ENCODE measurements around the gene CYP2B6.
"Not testable (repeated sequence)": the region's sequence is repeated elsewhere in the genome, so short reads cannot be mapped to it uniquely, and the experiment has no call there.

DNA sequence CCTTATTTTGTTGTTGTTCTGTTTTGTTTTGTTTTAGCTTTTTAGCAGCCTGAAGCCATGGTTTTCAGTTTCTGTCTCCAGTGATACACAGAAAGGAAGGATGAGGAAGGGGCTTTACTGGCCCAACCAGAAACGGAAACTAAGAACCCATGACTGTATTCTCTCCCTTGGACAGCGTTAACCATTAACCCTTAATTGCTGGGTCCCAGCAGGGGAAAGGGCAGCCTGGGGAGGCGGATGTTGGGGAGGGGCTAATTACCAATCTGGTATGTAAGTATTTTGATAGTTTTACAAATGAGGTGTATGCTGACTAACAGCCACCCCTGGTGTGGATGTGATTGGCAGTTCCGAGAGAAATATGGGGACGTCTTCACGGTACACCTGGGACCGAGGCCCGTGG, 12.6 kb downstream of the CYP2B6 start:
- TF ChIP-seq EZH2phosphoT487 (IDR thresholded peaks at IDR 0.05; ENCODE audit: low read length); EZH2 (optimal IDR thresholded peaks at IDR 0.05; ENCODE audit: low read depth, low read length): not testable (repeated sequence)
- TF ChIP-seq, protein P1, sequence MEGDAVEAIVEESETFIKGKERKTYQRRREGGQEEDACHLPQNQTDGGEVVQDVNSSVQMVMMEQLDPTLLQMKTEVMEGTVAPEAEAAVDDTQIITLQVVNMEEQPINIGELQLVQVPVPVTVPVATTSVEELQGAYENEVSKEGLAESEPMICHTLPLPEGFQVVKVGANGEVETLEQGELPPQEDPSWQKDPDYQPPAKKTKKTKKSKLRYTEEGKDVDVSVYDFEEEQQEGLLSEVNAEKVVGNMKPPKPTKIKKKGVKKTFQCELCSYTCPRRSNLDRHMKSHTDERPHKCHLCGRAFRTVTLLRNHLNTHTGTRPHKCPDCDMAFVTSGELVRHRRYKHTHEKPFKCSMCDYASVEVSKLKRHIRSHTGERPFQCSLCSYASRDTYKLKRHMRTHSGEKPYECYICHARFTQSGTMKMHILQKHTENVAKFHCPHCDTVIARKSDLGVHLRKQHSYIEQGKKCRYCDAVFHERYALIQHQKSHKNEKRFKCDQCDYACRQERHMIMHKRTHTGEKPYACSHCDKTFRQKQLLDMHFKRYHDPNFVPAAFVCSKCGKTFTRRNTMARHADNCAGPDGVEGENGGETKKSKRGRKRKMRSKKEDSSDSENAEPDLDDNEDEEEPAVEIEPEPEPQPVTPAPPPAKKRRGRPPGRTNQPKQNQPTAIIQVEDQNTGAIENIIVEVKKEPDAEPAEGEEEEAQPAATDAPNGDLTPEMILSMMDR (IDR thresholded peaks at IDR 0.05; ENCODE audit: low read length), result not testable (repeated sequence)

All from MM.1S (cell line).